Measurements from ENCODE around the gene PPFIA3. TPM values are rescaled to one million over a fixed set of nuclear protein-coding genes. Genes with fewer than 3 reads are reported as not detected.

The PPFIA3 gene
- total RNA-seq, 1 experiment from 2014 or later = 19.1 TPM

GRCh38 chr19:49141352-49141751 is 22.0 kb downstream of the PPFIA3 start:
- H4K8ac ChIP-seq (replicated peaks; ENCODE audit: insufficient read length, low read depth, low read length) = no peak overlapping the region
- H3K4me2 ChIP-seq (ENCODE audit: insufficient read depth, insufficient read length, low read length) = no peak overlapping the region
- TF ChIP-seq, protein P1, sequence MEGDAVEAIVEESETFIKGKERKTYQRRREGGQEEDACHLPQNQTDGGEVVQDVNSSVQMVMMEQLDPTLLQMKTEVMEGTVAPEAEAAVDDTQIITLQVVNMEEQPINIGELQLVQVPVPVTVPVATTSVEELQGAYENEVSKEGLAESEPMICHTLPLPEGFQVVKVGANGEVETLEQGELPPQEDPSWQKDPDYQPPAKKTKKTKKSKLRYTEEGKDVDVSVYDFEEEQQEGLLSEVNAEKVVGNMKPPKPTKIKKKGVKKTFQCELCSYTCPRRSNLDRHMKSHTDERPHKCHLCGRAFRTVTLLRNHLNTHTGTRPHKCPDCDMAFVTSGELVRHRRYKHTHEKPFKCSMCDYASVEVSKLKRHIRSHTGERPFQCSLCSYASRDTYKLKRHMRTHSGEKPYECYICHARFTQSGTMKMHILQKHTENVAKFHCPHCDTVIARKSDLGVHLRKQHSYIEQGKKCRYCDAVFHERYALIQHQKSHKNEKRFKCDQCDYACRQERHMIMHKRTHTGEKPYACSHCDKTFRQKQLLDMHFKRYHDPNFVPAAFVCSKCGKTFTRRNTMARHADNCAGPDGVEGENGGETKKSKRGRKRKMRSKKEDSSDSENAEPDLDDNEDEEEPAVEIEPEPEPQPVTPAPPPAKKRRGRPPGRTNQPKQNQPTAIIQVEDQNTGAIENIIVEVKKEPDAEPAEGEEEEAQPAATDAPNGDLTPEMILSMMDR (conservative IDR thresholded peaks at IDR 0.05) = no peak
- H3K4ac ChIP-seq (ENCODE audit: low read depth, low read length) = no peak overlapping the region
- H3K9me3 ChIP-seq (ENCODE audit: control insufficient read depth, low read depth, low read length) = no peaks in the 10 kb centered on the region
- no peak overlapping the region for H3K27ac ChIP-seq (ENCODE audit: insufficient read length, low read depth, low read length)
- H3K56ac ChIP-seq (ENCODE audit: insufficient read length, low read depth, low read length) = no peak overlapping the region
- H2BK120ac ChIP-seq (ENCODE audit: low read depth, low read length, poor library complexity, severe bottlenecking) = no peak overlapping the region
- peaks cover 4% of the 10 kb centered on the region for H3K23me2 ChIP-seq (ENCODE audit: insufficient read length, low read depth, low read length, poor library complexity, severe bottlenecking)
- Mint-ChIP-seq H3K27ac (no peak overlapping the region), H3K4me1 (peaks cover 23 to 35% of the 10 kb centered on the region in 2 experiments), H3K4me3 (peak overlapping the region in 1 of 2 experiments; percentile 24; a peak in 3 of 5 replicates), H3K27me3 (ENCODE audit: low read depth) (peaks cover 2% of the 10 kb centered on the region; the same call in 1 of the 2 replicates), H3K36me3 (ENCODE audit: insufficient read depth in 1 of 3, low read depth in 3 of 3) (peaks cover 8 to 12% (median 11%) of the 10 kb centered on the region in 3 experiments; a peak in 6 of 7 replicates), H3K9me3 (no peaks in the 10 kb centered on the region)
- no peaks in the 10 kb centered on the region for H3K27me3 ChIP-seq (ENCODE audit: insufficient read depth, low read length)
- H2BK12ac ChIP-seq (ENCODE audit: insufficient read length, low read depth, low read length) = no peak overlapping the region
- no peak overlapping the region for H3K23ac ChIP-seq (ENCODE audit: insufficient read length, low read depth, low read length)
- DNase-seq = no peak
- no peak overlapping the region for H3T11ph ChIP-seq (ENCODE audit: low read length)
- no peak overlapping the region for H4K91ac ChIP-seq (ENCODE audit: insufficient read length, low read depth, low read length)
- no peaks in the 10 kb centered on the region for H3K79me1 ChIP-seq (ENCODE audit: insufficient read depth, low read depth, low read length, poor library complexity, severe bottlenecking)
- no peak overlapping the region for H3K14ac ChIP-seq (ENCODE audit: insufficient read depth, low read length)
- H2AFZ ChIP-seq (ENCODE audit: low read length) = no peak overlapping the region
- H3K79me2 ChIP-seq (ENCODE audit: insufficient read depth, low read length) = no peaks in the 10 kb centered on the region
- no peaks in the 10 kb centered on the region for H4K20me1 ChIP-seq (ENCODE audit: control insufficient read depth, insufficient read depth, insufficient read length)
- WGBS (ENCODE audit: extremely low coverage, insufficient read length, low lambda C conversion rate) = 93% methylated on average over 2 of the region's 6 CpGs
- no peaks in the 10 kb centered on the region; the same call in 1 of the 2 replicates for H3K4me1 ChIP-seq (ENCODE audit: insufficient read depth, low read length)
- no peak overlapping the region for H2BK5ac ChIP-seq (ENCODE audit: insufficient read length, low read length)
- no peak overlapping the region for H2BK20ac ChIP-seq (ENCODE audit: low read depth, low read length, poor library complexity, severe bottlenecking)
- H3K9ac ChIP-seq (ENCODE audit: extremely low read depth, insufficient read length, low read length) = no peak overlapping the region
- no peak overlapping the region for H3K18ac ChIP-seq (ENCODE audit: insufficient read length, low read depth, low read length)
- H2AK5ac ChIP-seq (ENCODE audit: insufficient read length, low read length) = no peak overlapping the region
- H2BK15ac ChIP-seq (ENCODE audit: low read depth, low read length) = no peak overlapping the region
- H4K5ac ChIP-seq (ENCODE audit: insufficient read length, low read depth, low read length) = no peak overlapping the region
